ENCODE measurements around the gene LCORL.
"Not testable (repeated sequence)": the region's sequence is repeated elsewhere in the genome, so short reads cannot be mapped to it uniquely, and the experiment has no call there.

The LCORL gene

DNA sequence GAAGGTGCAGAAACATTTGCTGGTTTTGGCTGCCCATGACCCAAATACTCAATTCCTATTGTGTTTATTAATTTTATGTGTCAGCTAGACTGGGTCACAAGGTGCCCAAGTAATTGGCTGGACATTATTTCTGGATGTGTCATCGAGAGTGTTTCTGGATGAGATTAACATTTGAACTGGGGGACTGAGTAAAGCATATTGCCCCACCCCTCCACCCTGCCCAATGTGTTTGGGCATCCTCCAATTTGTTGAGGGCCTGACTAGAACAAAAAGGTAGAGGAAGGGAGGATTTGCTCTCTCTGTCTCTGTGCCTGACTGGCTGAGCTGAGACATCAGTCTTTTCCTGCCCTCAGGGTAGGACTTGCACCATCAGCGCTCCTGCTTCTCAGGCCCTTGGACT is 29.7 kb upstream of the LCORL start:
- DNase-seq (ENCODE audit: extremely low read depth, low read depth): no peak
- TF ChIP-seq, protein P1, sequence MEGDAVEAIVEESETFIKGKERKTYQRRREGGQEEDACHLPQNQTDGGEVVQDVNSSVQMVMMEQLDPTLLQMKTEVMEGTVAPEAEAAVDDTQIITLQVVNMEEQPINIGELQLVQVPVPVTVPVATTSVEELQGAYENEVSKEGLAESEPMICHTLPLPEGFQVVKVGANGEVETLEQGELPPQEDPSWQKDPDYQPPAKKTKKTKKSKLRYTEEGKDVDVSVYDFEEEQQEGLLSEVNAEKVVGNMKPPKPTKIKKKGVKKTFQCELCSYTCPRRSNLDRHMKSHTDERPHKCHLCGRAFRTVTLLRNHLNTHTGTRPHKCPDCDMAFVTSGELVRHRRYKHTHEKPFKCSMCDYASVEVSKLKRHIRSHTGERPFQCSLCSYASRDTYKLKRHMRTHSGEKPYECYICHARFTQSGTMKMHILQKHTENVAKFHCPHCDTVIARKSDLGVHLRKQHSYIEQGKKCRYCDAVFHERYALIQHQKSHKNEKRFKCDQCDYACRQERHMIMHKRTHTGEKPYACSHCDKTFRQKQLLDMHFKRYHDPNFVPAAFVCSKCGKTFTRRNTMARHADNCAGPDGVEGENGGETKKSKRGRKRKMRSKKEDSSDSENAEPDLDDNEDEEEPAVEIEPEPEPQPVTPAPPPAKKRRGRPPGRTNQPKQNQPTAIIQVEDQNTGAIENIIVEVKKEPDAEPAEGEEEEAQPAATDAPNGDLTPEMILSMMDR (IDR thresholded peaks at IDR 0.05; ENCODE audit: low read depth, low read length): no peak

DNA sequence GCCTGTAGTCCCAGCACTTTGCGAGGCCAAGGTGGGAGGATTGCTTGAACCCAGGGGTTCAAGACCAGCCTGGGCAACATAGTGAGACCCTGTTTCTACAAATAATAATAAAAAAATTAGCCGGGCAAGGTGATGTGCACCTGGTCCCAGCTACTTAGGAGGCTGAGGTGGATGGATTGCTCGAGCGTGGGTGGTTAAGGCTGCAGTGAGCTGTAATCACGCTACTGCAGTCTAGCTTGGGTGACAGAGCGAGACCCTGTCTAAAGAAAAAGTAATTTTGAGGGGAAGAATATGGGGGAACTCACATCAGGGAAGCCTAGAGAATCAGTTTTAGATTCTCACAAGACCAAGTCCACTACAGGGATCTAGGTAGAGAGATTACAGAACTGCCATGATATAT is 28.9 kb upstream of the LCORL start:
- TF ChIP-seq, protein P1 (IDR thresholded peaks at IDR 0.05; ENCODE audit: low read depth, low read length): no peak
- no peak for DNase-seq (ENCODE audit: extremely low read depth, low read depth)

DNA sequence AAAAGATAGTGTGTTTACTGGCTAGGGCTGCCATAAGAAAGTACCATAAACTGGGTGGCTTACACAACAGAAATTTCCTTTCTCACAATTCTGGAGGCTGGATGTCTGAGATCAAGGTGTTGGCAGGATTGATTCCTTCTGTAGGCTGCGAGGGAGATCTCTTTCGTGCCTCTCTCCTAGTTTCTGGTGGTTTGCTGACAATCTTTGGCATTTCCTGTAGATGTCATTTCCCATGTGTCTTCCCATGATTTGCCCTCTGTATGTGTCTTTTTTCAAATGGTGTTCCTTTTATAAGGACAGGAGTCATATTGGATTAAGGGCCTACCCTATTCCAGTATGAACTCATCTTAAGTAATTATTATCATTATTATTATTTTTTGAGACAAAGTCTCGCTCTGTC is 27.9 kb upstream of the LCORL start:
- DNase-seq (ENCODE audit: extremely low read depth, low read depth): no peak
- TF ChIP-seq, protein P1 (IDR thresholded peaks at IDR 0.05; ENCODE audit: low read depth, low read length): no peak

DNA sequence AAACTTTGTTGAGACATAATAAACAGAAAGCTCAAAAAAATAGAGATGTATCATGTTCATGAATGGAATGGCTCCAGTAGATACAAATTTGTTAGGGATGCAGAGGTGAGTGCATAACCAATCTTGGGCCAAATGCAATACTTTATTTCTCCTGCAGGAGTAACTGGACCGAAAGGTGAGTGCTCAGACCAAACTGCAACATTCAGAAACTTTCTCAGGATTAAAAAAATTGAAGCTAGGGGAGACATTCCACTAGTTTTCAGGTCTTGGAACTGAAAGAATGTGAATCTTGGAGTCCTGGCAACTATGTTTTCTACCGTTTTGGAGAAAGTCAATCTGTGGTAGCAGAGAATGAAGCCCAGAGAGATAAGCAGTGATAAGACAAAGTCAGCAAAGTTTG is 21.2 kb upstream of the LCORL start:
- DNase-seq (ENCODE audit: extremely low read depth, low read depth): no peak
- TF ChIP-seq, protein P1 (IDR thresholded peaks at IDR 0.05; ENCODE audit: low read depth, low read length): no peak; the same call in none of the 2 replicates

DNA sequence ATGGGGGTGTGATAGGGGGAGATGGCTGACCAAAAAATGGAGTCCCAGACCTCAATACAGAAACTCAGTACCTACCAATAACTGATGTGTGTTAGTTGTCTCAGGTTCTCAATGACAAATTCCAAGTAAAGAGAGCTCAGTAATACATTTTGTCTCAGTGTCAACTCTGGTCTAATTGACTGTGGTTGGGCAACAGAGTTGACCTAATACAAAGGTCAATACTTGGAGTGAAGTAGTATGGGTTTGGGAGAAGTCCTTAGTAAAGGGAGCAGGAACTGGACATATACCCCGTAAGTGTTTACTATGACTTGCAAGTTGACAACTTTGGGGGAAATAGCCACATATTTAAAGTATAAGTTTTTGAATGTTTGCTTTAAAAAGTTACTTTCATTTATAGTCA is 20.5 kb upstream of the LCORL start:
- DNase-seq (ENCODE audit: extremely low read depth, low read depth): no peak
- TF ChIP-seq, protein P1 (IDR thresholded peaks at IDR 0.05; ENCODE audit: low read depth, low read length): no peak

DNA sequence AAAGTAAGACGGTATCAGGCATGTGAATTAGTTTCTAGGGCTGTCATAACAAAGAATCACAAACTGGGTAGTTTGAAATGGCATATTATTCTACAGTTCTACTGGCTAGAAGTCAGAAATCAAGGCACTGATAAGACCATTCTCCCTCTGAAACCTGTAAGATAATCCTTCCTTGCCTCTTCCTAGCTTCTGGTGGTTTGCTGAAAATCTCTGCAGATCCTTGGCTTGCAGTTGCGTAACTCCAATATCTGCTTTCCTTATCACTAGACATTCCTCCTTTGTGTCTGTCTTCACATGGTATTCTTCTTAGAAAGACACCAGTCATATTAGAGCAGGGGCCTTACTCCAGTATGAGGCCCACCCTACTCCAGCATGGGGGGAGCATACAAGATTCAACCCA is 19.6 kb upstream of the LCORL start:
- TF ChIP-seq, protein P1 (IDR thresholded peaks at IDR 0.05; ENCODE audit: low read depth, low read length): no peak
- DNase-seq (ENCODE audit: extremely low read depth, low read depth): no peak

DNA sequence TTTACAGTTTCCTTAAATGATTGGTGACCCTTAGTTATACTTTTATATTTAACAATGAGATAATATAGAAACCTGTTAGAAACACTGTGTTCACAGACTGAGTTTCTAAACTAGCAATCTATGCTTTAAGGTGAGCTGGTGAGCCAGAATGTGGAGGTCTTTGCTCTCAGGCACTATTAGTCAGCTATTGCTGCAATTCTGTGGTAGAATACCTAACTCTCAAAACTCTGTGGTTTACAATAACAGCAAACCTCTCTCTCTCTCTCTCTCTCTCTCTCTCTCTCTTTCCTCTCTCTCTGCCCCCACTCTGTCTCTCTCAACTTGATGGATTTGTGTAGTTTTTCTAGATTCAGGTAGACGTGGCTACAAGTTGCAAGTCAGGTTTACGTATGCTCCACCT is 17.6 kb upstream of the LCORL start:
- TF ChIP-seq, protein P1 (IDR thresholded peaks at IDR 0.05; ENCODE audit: low read depth, low read length): no peak
- DNase-seq (ENCODE audit: extremely low read depth, low read depth): no peak

DNA sequence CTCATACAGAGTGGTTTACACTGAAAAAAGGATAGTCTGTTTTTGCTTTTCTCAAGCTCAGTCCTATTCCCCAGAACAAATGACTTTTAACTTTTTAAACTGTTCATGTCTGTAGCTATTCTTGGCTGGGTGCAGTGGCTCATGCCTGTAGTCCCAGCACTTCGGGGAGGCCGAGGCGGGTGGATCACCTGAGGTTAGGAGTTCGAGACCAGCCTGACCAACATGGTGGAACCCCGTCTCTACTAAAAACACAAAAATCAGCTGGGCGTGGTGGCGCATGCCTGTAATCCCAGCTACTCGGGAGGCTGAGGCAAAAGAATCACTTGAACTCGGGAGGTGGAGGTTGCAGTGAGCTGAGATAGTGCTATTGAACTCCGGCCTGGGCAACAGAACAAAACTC is 14.8 kb upstream of the LCORL start:
- DNase-seq (ENCODE audit: extremely low read depth, low read depth): not testable (repeated sequence)
